HepG2 (cell line): ENCODE measurements around the gene PRRT1. TPM values are rescaled to one million over a fixed set of nuclear protein-coding genes. Genes with fewer than 3 reads are reported as not detected.
A peak's percentile ranks its signal among the peaks of the same experiment; 100 is the strongest.

Experiments
- ELF4 ChIP-seq: sonication (generic); formaldehyde crosslinking; IDR thresholded peaks from 2 replicates; pipeline ENCODE4 v1.5.0; 2020; ENCODE audit warnings: missing genetic modification reagents, mild to moderate bottlenecking, moderate library complexity, borderline replicate concordance
- FLYWCH1 ChIP-seq: sonication (generic); formaldehyde crosslinking; IDR thresholded peaks from 2 replicates; pipeline ENCODE4 v1.8.1; 2023; ENCODE audit warnings: mild to moderate bottlenecking, missing genetic modification reagents
- GATAD1 ChIP-seq: IDR thresholded peaks from 2 replicates; pipeline ENCODE4 v1.6.1; 2016; ENCODE audit warnings: missing genetic modification reagents, missing compliant biosample characterization
- KDM3A ChIP-seq: IDR thresholded peaks from 2 replicates; pipeline ENCODE4 v1.6.1; 2018; ENCODE audit warnings: low read depth, missing compliant biosample characterization
- KDM5A ChIP-seq: fragments of 200-600 bp; sonication (generic); IDR thresholded peaks from 2 replicates; pipeline ENCODE4 v1.7.0; 2018; ENCODE audit warnings: antibody characterized with exemption, mild to moderate bottlenecking, low read length, borderline replicate concordance
- NKX3-1 ChIP-seq: sonication (generic); formaldehyde crosslinking; IDR thresholded peaks from 2 replicates; pipeline ENCODE4 v1.5.0; 2020; ENCODE audit warnings: missing genetic modification reagents
- PPARG ChIP-seq: conservative IDR thresholded peaks from 2 replicates; pipeline ENCODE4 v1.6.1; 2016; ENCODE audit warnings: missing biosample characterization, missing genetic modification reagents
- RARA ChIP-seq: IDR thresholded peaks from 2 replicates; pipeline ENCODE4 v1.6.1; 2016; ENCODE audit warnings: missing genetic modification reagents, missing compliant biosample characterization
- RXRB ChIP-seq: IDR thresholded peaks from 2 replicates; pipeline ENCODE4 v1.6.1; 2016; ENCODE audit warnings: borderline replicate concordance, missing genetic modification reagents, missing compliant biosample characterization
- SIN3B ChIP-seq: fragments of 150-350 bp; IDR thresholded peaks from 2 replicates; pipeline ENCODE4 v1.6.1; 2014; ENCODE audit warnings: low read length
- YEATS4 ChIP-seq: sonication (generic); formaldehyde crosslinking; IDR thresholded peaks from 2 replicates; pipeline ENCODE4 v1.4.0; 2020; ENCODE audit warnings: missing genetic modification reagents, borderline replicate concordance
- ZEB1 ChIP-seq: IDR thresholded peaks from 2 replicates; pipeline ENCODE4 v1.6.1; 2012; ENCODE audit warnings: mild to moderate bottlenecking, low read depth, inconsistent platforms; ENCODE audit not compliant: insufficient replicate concordance
- ZFX ChIP-seq: sonication (generic); formaldehyde crosslinking; IDR thresholded peaks from 2 replicates; pipeline ENCODE4 v1.4.0; 2020; ENCODE audit warnings: mild to moderate bottlenecking, low read depth, missing genetic modification reagents, moderate library complexity
- ZNF501 ChIP-seq: sonication (generic); formaldehyde crosslinking; IDR thresholded peaks from 2 replicates; pipeline ENCODE4 v1.5.1; 2020; ENCODE audit warnings: mild to moderate bottlenecking, moderate library complexity, missing genetic modification reagents
- ZNF549 ChIP-seq: sonication (generic); formaldehyde crosslinking; IDR thresholded peaks from 2 replicates; pipeline ENCODE4 v1.5.0; 2020; ENCODE audit warnings: missing genetic modification reagents
- ZNF556 ChIP-seq: sonication (generic); formaldehyde crosslinking; IDR thresholded peaks from 2 replicates; pipeline ENCODE4 v1.4.0; 2020; ENCODE audit warnings: mild to moderate bottlenecking, missing genetic modification reagents, borderline replicate concordance
- ZNF709 ChIP-seq: sonication (generic); formaldehyde crosslinking; IDR thresholded peaks from 2 replicates; pipeline ENCODE4 v1.5.0; 2020; ENCODE audit warnings: mild to moderate bottlenecking, missing genetic modification reagents
- polyA plus RNA-seq, 8 experiments: library from polyadenylated mRNA; depleted of rRNA in 3 of 8; stranded (reverse) in 7 of 8; unstranded in 1 of 8; fragments of >200 nt; fragmentation: Illumina TruSeq in 4 of 8; extraction: Trizol in 4 of 8; gene quantifications; 2 replicates each; pipeline versions ENCODE4 v1.2.1 to v1.2.3, GENCODE V29; 2011 to 2016; ENCODE audit warnings: low read depth in 4 of 8, missing spikeins in 1 of 8, mixed read lengths in 1 of 8; ENCODE audit not compliant: insufficient read depth in 1 of 8
- total RNA-seq, 5 experiments: library from RNA; depleted of rRNA; stranded (reverse); fragments of >200 nt; fragmentation: Illumina TruSeq; extraction: Trizol; gene quantifications; 2 replicates each; pipeline ENCODE4 v1.2.3, GENCODE V29; 2016; ENCODE audit warnings: low read depth in 1 of 5
- TF ChIP-seq, protein P1 (sequence below): sonication (generic); formaldehyde crosslinking; IDR thresholded peaks from 2 replicates; pipeline ENCODE4 v1.4.0; 2020; ENCODE audit warnings: missing genetic modification reagents
- TF ChIP-seq, protein P2 (sequence below): sonication (generic); formaldehyde crosslinking; IDR thresholded peaks from 2 replicates; pipeline ENCODE4 v1.8.1; 2022; ENCODE audit warnings: low read depth, mild to moderate bottlenecking, missing genetic modification reagents

Gene PRRT1
- total and polyA plus RNA-seq, 2 of the 13 experiments (the other 11 are each of a cell fraction or from before 2014, with no cell fraction given) = 0.64 to 1.4 TPM

DNA sequence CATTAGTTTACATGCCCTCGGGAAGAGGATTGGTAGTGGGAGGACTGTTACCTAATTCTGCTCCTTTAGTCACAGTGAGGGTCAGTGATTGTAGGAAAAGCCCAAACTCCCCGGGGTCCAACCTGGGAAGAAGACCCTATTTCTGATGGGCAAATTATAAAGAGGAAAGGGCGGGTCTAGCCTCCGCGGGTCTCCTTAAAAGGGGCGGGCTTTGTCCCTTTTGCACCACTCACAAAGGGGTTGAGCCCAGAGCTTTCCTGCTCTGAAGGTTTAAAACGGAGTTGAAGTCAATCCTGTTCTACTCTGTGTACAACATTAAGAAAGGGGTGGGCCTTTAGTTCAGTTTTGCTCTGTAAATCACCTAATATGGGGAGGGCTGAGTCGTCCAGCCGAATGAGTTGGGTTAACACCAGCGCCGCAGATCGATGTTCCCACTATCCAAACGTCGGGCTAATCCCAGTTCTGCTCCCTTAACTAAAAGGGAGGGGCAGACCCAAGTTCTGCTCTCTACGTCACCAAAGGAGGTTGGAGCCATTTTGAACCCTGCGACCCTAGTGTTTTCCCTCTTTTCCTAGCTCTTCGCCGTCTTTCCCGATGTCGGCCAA is 25.5 kb upstream of the PRRT1 start (continued):
- TF ChIP-seq, protein P1, sequence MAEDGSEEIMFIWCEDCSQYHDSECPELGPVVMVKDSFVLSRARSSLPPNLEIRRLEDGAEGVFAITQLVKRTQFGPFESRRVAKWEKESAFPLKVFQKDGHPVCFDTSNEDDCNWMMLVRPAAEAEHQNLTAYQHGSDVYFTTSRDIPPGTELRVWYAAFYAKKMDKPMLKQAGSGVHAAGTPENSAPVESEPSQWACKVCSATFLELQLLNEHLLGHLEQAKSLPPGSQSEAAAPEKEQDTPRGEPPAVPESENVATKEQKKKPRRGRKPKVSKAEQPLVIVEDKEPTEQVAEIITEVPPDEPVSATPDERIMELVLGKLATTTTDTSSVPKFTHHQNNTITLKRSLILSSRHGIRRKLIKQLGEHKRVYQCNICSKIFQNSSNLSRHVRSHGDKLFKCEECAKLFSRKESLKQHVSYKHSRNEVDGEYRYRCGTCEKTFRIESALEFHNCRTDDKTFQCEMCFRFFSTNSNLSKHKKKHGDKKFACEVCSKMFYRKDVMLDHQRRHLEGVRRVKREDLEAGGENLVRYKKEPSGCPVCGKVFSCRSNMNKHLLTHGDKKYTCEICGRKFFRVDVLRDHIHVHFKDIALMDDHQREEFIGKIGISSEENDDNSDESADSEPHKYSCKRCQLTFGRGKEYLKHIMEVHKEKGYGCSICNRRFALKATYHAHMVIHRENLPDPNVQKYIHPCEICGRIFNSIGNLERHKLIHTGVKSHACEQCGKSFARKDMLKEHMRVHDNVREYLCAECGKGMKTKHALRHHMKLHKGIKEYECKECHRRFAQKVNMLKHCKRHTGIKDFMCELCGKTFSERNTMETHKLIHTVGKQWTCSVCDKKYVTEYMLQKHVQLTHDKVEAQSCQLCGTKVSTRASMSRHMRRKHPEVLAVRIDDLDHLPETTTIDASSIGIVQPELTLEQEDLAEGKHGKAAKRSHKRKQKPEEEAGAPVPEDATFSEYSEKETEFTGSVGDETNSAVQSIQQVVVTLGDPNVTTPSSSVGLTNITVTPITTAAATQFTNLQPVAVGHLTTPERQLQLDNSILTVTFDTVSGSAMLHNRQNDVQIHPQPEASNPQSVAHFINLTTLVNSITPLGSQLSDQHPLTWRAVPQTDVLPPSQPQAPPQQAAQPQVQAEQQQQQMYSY = no peak
- TF ChIP-seq RXRB = peak; percentile 30; the same call in 1 of the 2 replicates
- 0 out of 2 replicates have a peak, but pooled peaks have one; percentile 13 for TF ChIP-seq ZFX (CRISPR knock-in tag)
- TF ChIP-seq RARA (CRISPR knock-in tag) = 0 out of 2 replicates have a peak, but pooled peaks have one; percentile 33
- TF ChIP-seq KDM3A (CRISPR knock-in tag) = peak; percentile 67; the same call in 1 of the 2 replicates
- TF ChIP-seq ZNF549 (CRISPR knock-in tag) = no peak
- peak; percentile 1; the same call in 1 of the 2 replicates for TF ChIP-seq GATAD1 (CRISPR knock-in tag)
- TF ChIP-seq ZNF556 = peak; percentile 64; the same call in 1 of the 2 replicates
- peak; percentile 19; the same call in 1 of the 2 replicates for TF ChIP-seq KDM5A
- TF ChIP-seq SIN3B = peak; percentile 48; the same call in 1 of the 2 replicates
- TF ChIP-seq, protein P2, sequence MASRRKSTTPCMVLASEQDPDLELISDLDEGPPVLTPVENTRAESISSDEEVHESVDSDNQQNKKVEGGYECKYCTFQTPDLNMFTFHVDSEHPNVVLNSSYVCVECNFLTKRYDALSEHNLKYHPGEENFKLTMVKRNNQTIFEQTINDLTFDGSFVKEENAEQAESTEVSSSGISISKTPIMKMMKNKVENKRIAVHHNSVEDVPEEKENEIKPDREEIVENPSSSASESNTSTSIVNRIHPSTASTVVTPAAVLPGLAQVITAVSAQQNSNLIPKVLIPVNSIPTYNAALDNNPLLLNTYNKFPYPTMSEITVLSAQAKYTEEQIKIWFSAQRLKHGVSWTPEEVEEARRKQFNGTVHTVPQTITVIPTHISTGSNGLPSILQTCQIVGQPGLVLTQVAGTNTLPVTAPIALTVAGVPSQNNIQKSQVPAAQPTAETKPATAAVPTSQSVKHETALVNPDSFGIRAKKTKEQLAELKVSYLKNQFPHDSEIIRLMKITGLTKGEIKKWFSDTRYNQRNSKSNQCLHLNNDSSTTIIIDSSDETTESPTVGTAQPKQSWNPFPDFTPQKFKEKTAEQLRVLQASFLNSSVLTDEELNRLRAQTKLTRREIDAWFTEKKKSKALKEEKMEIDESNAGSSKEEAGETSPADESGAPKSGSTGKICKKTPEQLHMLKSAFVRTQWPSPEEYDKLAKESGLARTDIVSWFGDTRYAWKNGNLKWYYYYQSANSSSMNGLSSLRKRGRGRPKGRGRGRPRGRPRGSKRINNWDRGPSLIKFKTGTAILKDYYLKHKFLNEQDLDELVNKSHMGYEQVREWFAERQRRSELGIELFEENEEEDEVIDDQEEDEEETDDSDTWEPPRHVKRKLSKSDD (CRISPR knock-in tag) = peak; percentile 80; the same call in 1 of the 2 replicates
- TF ChIP-seq PPARG = peak; percentile 27; the same call in 1 of the 2 replicates
- no peak for TF ChIP-seq FLYWCH1 (CRISPR knock-in tag)
- TF ChIP-seq NKX3-1 (CRISPR knock-in tag) = no peak
- 0 out of 2 replicates have a peak, but pooled peaks have one; percentile 52 for TF ChIP-seq ELF4
- peak; percentile 54; the same call in 1 of the 2 replicates for TF ChIP-seq ZNF709 (CRISPR knock-in tag)
- TF ChIP-seq ZNF501 (CRISPR knock-in tag) = peak; percentile 77; the same call in 1 of the 2 replicates
- 0 out of 2 replicates have a peak, but pooled peaks have one; percentile 7 for TF ChIP-seq YEATS4 (CRISPR knock-in tag)
- peak; percentile 78 for TF ChIP-seq ZEB1
